Tibial nerve (tissue), 4 donors: Measurements from ENCODE around the gene COL27A1. TPM values are rescaled to one million over a fixed set of nuclear protein-coding genes. Genes with fewer than 3 reads are reported as not detected.

Experiments used
- DNase-seq, 2 donors: peaks; one replicate each; pipeline ENCODE4 v3.0.0-alpha.2; 2019; ENCODE audit warnings: low spot score in 2 of 2
- H3K27ac ChIP-seq, 4 donors: fragments of 200-600 bp; sonication (generic) in 3 of 4; one replicate each; pipeline ENCODE4 v1.5.1; 2017 to 2019; ENCODE audit warnings: mild to moderate bottlenecking in 1 of 4
- H3K27me3 ChIP-seq, 2 donors: fragments of 200-600 bp; sonication (generic) in 1 of 2; one replicate each; pipeline versions ENCODE4 v1.5.1 to v1.6.0; 2017 to 2019
- H3K36me3 ChIP-seq, 3 donors: fragments of 200-600 bp; sonication (generic); one replicate each; pipeline ENCODE4 v1.5.1; 2018 to 2019
- H3K4me1 ChIP-seq, 4 donors: fragments of 200-600 bp; sonication (generic) in 3 of 4; one replicate each; pipeline ENCODE4 v1.5.1; 2017 to 2019
- H3K4me3 ChIP-seq, 4 donors: fragments of 200-600 bp; sonication (generic) in 3 of 4; one replicate each; pipeline ENCODE4 v1.5.1; 2017 to 2019; ENCODE audit warnings: mild to moderate bottlenecking in 1 of 4, moderate library complexity in 1 of 4
- H3K9me3 ChIP-seq, 4 donors: fragments of 200-600 bp; sonication (generic) in 3 of 4; one replicate each; pipeline ENCODE4 v1.5.1; 2017 to 2019
- EP300 ChIP-seq, 2 donors: sonication (generic); formaldehyde crosslinking; IDR thresholded peaks; one replicate each; pipeline ENCODE4 v1.6.1; 2017; ENCODE audit warnings: antibody characterized with exemption in 2 of 2, mild to moderate bottlenecking in 1 of 2
- POLR2A ChIP-seq, 2 donors: fragments of 450-650 bp; IDR thresholded peaks; one replicate each; pipeline ENCODE4 v1.6.1; 2017; ENCODE audit warnings: antibody characterized with exemption in 2 of 2, mild to moderate bottlenecking in 2 of 2, moderate library complexity in 2 of 2
- WGBS, 2 donors: methylation state at CpG; one replicate each; pipeline ENCODE4 v1.1.5; 2018; 5-methylcytosine and 5-hydroxymethylcytosine counted together
- total RNA-seq, 4 donors: library from RNA; depleted of rRNA; stranded (reverse); fragments of >200 nt; gene quantifications; one replicate each; pipeline ENCODE4 v1.1.0, GENCODE V29; 2016
- TF ChIP-seq, protein P1 (sequence below), 5 experiments: fragments of 200-600 bp in 3 of 5; fragments of 450-650 bp in 2 of 5; sonication (generic) in 3 of 5; IDR thresholded peaks; one replicate each; pipeline ENCODE4 v1.5.1; 2016 to 2019; ENCODE audit warnings: antibody characterized with exemption in 5 of 5, mild to moderate bottlenecking in 3 of 5, moderate library complexity in 2 of 5

Gene COL27A1
- total RNA-seq, 4 donors from 2014 or later = 14.9 to 55.8 (median 27.7) TPM

DNA sequence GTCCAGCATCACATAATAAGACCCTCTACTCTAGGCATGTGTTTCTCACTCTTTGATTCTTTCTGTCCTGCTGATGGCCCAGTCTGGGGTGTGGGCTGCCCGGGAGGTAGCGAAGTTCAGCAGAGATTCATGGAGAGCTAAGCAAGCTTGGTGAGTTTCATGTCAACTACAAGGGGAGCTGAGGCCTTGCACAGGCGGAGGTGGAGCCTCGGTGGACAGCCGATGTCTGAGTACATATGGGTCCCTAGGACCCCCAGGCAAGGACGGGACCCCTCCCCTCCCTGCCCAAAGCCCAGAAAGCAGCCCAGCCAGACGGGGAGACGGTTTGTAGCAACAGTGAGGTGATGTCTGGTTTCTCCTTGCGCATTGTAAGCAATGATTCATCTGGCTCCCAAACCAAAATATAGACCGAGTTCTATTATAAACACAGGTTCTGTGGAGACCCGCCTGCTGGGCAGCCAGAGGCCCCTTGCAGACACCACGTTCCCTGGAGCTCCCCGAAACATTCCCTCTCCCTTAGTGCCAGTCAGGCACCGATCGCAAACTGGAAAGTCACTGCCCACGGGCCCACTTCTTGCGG lies 45.5 kb downstream of the COL27A1 start:
- TF ChIP-seq EP300 (IDR thresholded peaks at IDR 0.05) (no peak), POLR2A (IDR thresholded peaks at IDR 0.05) (no peak)
- TF ChIP-seq, protein P1, sequence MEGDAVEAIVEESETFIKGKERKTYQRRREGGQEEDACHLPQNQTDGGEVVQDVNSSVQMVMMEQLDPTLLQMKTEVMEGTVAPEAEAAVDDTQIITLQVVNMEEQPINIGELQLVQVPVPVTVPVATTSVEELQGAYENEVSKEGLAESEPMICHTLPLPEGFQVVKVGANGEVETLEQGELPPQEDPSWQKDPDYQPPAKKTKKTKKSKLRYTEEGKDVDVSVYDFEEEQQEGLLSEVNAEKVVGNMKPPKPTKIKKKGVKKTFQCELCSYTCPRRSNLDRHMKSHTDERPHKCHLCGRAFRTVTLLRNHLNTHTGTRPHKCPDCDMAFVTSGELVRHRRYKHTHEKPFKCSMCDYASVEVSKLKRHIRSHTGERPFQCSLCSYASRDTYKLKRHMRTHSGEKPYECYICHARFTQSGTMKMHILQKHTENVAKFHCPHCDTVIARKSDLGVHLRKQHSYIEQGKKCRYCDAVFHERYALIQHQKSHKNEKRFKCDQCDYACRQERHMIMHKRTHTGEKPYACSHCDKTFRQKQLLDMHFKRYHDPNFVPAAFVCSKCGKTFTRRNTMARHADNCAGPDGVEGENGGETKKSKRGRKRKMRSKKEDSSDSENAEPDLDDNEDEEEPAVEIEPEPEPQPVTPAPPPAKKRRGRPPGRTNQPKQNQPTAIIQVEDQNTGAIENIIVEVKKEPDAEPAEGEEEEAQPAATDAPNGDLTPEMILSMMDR (IDR thresholded peaks at IDR 0.05) = no peak
- 82 to 87% methylated on average over 16 to 17 of the region's 17 CpGs for WGBS, 2 donors
- peak overlapping the region in 2 of 4 donors; percentile 8 to 83 for H3K27ac ChIP-seq
- peaks cover 0 to 16% (median 11%) of the 10 kb centered on the region in 4 donors for H3K4me1 ChIP-seq
- no peak overlapping the region for H3K4me3 ChIP-seq
- peaks cover 0 to 50% (median 0%) of the 10 kb centered on the region in 3 donors for H3K36me3 ChIP-seq
- no peaks in the 10 kb centered on the region for H3K27me3 ChIP-seq
- no peaks in the 10 kb centered on the region for H3K9me3 ChIP-seq
- no peak for DNase-seq

GRCh38 chr9:114202396-114202795 lies 47.1 kb downstream of the COL27A1 start:
- no peak overlapping the region for H3K4me3 ChIP-seq
- peak overlapping the region in 1 of 4 donors; percentile 83 for H3K27ac ChIP-seq
- WGBS, 2 donors = 87 to 91% methylated on average over 6 of the region's 6 CpGs
- DNase-seq = no peak
- H3K4me1 ChIP-seq = peaks cover 0 to 31% (median 18%) of the 10 kb centered on the region in 4 donors
- TF ChIP-seq EP300 (IDR thresholded peaks at IDR 0.05) (no peak), POLR2A (IDR thresholded peaks at IDR 0.05) (no peak)
- TF ChIP-seq, protein P1 (IDR thresholded peaks at IDR 0.05) = no peak
- H3K27me3 ChIP-seq = no peaks in the 10 kb centered on the region
- no peaks in the 10 kb centered on the region for H3K9me3 ChIP-seq
- peaks cover 0 to 36% (median 0%) of the 10 kb centered on the region in 3 donors for H3K36me3 ChIP-seq

GRCh38 chr9:114202849-114203248 lies 47.5 kb downstream of the COL27A1 start:
- peak overlapping the region in 2 of 4 donors; percentile 42 to 83 for H3K27ac ChIP-seq
- H3K4me1 ChIP-seq = peaks cover 0 to 36% (median 20%) of the 10 kb centered on the region in 4 donors
- no peaks in the 10 kb centered on the region for H3K27me3 ChIP-seq
- TF ChIP-seq POLR2A (IDR thresholded peaks at IDR 0.05) = no peak
- TF ChIP-seq EP300 (IDR thresholded peaks at IDR 0.05) = no peak
- TF ChIP-seq, protein P1 (IDR thresholded peaks at IDR 0.05) = no peak
- H3K9me3 ChIP-seq = no peaks in the 10 kb centered on the region
- peaks cover 0 to 33% (median 0%) of the 10 kb centered on the region in 3 donors for H3K36me3 ChIP-seq
- 81 to 82% methylated on average over 4 of the region's 4 CpGs for WGBS, 2 donors
- no peak overlapping the region for H3K4me3 ChIP-seq
- no peak for DNase-seq

GRCh38 chr9:114203410-114204140 lies 48.2 kb downstream of the COL27A1 start:
- H3K9me3 ChIP-seq = no peaks in the 10 kb centered on the region
- peaks cover 0 to 29% (median 0%) of the 10 kb centered on the region in 3 donors for H3K36me3 ChIP-seq
- H3K27me3 ChIP-seq = no peaks in the 10 kb centered on the region
- TF ChIP-seq, protein P1 (IDR thresholded peaks at IDR 0.05) = no peak
- peak; percentile 24 to 43 for TF ChIP-seq EP300 (IDR thresholded peaks at IDR 0.05)
- TF ChIP-seq POLR2A (IDR thresholded peaks at IDR 0.05) = no peak
- H3K4me3 ChIP-seq = no peak overlapping the region
- WGBS, 2 donors = 77 to 83% methylated on average over 11 of the region's 11 CpGs
- no peak for DNase-seq
- peak overlapping the region in 3 of 4 donors; percentile 42 to 86 (median 83) for H3K27ac ChIP-seq
- peaks cover 0 to 36% (median 20%) of the 10 kb centered on the region in 4 donors for H3K4me1 ChIP-seq

DNA sequence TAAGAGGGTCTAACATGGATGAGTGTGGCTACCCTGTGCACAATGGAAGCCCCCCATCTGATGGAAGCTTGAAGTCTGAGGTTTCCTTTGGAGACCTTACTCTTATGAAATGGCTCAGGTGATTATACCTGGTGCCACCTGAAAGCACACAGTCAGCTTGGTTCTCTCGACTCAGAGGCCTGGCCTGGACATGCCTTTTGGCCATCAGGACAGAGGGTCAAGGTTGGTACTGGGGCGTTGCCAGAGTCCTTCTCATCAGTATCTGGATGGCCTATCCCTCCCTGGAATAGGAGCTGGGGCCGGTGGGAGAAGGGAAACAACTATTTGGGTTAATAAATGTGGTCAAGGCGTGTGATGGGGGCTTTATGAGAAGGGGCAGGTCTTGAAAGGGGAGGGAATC lies 48.9 kb downstream of the COL27A1 start:
- no peaks in the 10 kb centered on the region for H3K9me3 ChIP-seq
- 92 to 96% methylated on average over 4 of the region's 4 CpGs for WGBS, 2 donors
- H3K4me1 ChIP-seq = peaks cover 0 to 36% (median 20%) of the 10 kb centered on the region in 4 donors
- TF ChIP-seq EP300 (IDR thresholded peaks at IDR 0.05) (no peak), POLR2A (IDR thresholded peaks at IDR 0.05) (no peak)
- TF ChIP-seq, protein P1 (IDR thresholded peaks at IDR 0.05) = no peak
- DNase-seq = no peak
- H3K36me3 ChIP-seq = peaks cover 0 to 27% (median 0%) of the 10 kb centered on the region in 3 donors
- no peaks in the 10 kb centered on the region for H3K27me3 ChIP-seq
- H3K4me3 ChIP-seq = no peak overlapping the region
- H3K27ac ChIP-seq = peak overlapping the region in 2 of 4 donors; percentile 83 to 86
